Measurements from ENCODE around the gene LHFPL6.

Gene LHFPL6

GRCh38 chr13:39586151-39586550 lies 16.8 kb downstream of the LHFPL6 start:
- TF ChIP-seq, protein P1, sequence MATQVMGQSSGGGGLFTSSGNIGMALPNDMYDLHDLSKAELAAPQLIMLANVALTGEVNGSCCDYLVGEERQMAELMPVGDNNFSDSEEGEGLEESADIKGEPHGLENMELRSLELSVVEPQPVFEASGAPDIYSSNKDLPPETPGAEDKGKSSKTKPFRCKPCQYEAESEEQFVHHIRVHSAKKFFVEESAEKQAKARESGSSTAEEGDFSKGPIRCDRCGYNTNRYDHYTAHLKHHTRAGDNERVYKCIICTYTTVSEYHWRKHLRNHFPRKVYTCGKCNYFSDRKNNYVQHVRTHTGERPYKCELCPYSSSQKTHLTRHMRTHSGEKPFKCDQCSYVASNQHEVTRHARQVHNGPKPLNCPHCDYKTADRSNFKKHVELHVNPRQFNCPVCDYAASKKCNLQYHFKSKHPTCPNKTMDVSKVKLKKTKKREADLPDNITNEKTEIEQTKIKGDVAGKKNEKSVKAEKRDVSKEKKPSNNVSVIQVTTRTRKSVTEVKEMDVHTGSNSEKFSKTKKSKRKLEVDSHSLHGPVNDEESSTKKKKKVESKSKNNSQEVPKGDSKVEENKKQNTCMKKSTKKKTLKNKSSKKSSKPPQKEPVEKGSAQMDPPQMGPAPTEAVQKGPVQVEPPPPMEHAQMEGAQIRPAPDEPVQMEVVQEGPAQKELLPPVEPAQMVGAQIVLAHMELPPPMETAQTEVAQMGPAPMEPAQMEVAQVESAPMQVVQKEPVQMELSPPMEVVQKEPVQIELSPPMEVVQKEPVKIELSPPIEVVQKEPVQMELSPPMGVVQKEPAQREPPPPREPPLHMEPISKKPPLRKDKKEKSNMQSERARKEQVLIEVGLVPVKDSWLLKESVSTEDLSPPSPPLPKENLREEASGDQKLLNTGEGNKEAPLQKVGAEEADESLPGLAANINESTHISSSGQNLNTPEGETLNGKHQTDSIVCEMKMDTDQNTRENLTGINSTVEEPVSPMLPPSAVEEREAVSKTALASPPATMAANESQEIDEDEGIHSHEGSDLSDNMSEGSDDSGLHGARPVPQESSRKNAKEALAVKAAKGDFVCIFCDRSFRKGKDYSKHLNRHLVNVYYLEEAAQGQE (IDR thresholded peaks at IDR 0.05; ENCODE audit: insufficient read depth in 1 of 2, low read depth in 2 of 2, low read length in 2 of 2), result no peak
- TF ChIP-seq TAF1 (IDR thresholded peaks at IDR 0.05; ENCODE audit: borderline replicate concordance, insufficient read depth, low read length), result no peak
- no peak for TF ChIP-seq FOXP2 (optimal IDR thresholded peaks at IDR 0.05; ENCODE audit: borderline replicate concordance, extremely low read depth, extremely low read length, insufficient read depth)
- TF ChIP-seq POLR2AphosphoS5 (IDR thresholded peaks at IDR 0.05; ENCODE audit: low read depth, low read length), result no peak
- TF ChIP-seq SIN3A (IDR thresholded peaks at IDR 0.05; ENCODE audit: borderline replicate concordance, insufficient read depth, low read length), result no peak

- TF ChIP-seq FOXP2 (optimal IDR thresholded peaks at IDR 0.05; ENCODE audit: borderline replicate concordance, extremely low read depth, extremely low read length, insufficient read depth), result no peak
- no peak for TF ChIP-seq SIN3A (IDR thresholded peaks at IDR 0.05; ENCODE audit: borderline replicate concordance, insufficient read depth, low read length)
- no peak for TF ChIP-seq POLR2AphosphoS5 (IDR thresholded peaks at IDR 0.05; ENCODE audit: low read depth, low read length)
- TF ChIP-seq, protein P1 (IDR thresholded peaks at IDR 0.05; ENCODE audit: insufficient read depth in 1 of 2, low read depth in 2 of 2, low read length in 2 of 2), result no peak
- no peak for TF ChIP-seq TAF1 (IDR thresholded peaks at IDR 0.05; ENCODE audit: borderline replicate concordance, insufficient read depth, low read length)
Measured at GRCh38 chr13:39585219-39585618, 17.8 kb downstream of the LHFPL6 start.

DNA sequence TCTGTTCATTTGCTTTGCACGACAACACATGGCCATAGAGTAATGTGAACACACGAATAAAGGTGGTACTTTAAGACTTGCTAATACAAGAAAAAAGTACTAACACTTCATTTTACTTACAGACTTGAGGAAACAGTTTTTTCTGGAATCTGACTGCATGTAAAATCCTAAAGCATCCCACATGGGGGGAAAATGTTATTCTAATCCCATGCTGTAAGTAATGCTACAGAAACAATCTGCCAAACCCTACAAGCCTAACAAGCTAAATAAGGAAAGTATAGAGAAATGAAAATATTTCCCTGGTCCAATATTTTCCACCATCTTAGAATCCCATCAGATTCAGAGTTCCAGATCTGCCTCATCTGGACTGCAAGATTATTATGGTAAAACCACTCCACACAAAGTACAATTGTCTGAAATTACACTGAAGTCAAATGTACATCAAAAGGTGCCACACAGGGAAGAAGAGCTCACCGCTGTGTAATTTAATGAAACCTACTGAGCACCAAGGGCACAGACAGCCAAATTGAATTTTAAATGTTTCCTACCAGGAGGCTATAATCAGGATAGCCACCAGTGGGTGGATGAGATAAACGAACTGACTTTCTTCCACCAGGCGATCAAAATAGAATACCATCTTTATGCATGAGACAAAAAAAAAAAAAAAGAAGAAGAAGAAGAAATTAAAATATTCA lies 22.0 kb downstream of the LHFPL6 start:
- TF ChIP-seq FOXP2 (optimal IDR thresholded peaks at IDR 0.05; ENCODE audit: borderline replicate concordance, extremely low read depth, extremely low read length, insufficient read depth), result no peak
- no peak for TF ChIP-seq SIN3A (IDR thresholded peaks at IDR 0.05; ENCODE audit: borderline replicate concordance, insufficient read depth, low read length)
- TF ChIP-seq POLR2AphosphoS5 (IDR thresholded peaks at IDR 0.05; ENCODE audit: low read depth, low read length), result no peak
- TF ChIP-seq, protein P1 (IDR thresholded peaks at IDR 0.05; ENCODE audit: insufficient read depth in 1 of 2, low read depth in 2 of 2, low read length in 2 of 2), result no peak
- TF ChIP-seq TAF1 (IDR thresholded peaks at IDR 0.05; ENCODE audit: borderline replicate concordance, insufficient read depth, low read length), result no peak

GRCh38 chr13:39578821-39579291 lies 24.1 kb downstream of the LHFPL6 start:
- TF ChIP-seq POLR2AphosphoS5 (IDR thresholded peaks at IDR 0.05; ENCODE audit: low read depth, low read length), result no peak
- TF ChIP-seq, protein P1 (IDR thresholded peaks at IDR 0.05; ENCODE audit: insufficient read depth in 1 of 2, low read depth in 2 of 2, low read length in 2 of 2), result no peak
- TF ChIP-seq FOXP2 (optimal IDR thresholded peaks at IDR 0.05; ENCODE audit: borderline replicate concordance, extremely low read depth, extremely low read length, insufficient read depth), result no peak
- TF ChIP-seq SIN3A (IDR thresholded peaks at IDR 0.05; ENCODE audit: borderline replicate concordance, insufficient read depth, low read length), result no peak
- no peak for TF ChIP-seq TAF1 (IDR thresholded peaks at IDR 0.05; ENCODE audit: borderline replicate concordance, insufficient read depth, low read length)
